ENCODE measurements around the gene SGMS2. TPM values are rescaled to one million over a fixed set of nuclear protein-coding genes. Genes with fewer than 3 reads are reported as not detected.

The SGMS2 gene
- total RNA-seq, 1 donor from 2014 or later, result 1.1 TPM

DNA sequence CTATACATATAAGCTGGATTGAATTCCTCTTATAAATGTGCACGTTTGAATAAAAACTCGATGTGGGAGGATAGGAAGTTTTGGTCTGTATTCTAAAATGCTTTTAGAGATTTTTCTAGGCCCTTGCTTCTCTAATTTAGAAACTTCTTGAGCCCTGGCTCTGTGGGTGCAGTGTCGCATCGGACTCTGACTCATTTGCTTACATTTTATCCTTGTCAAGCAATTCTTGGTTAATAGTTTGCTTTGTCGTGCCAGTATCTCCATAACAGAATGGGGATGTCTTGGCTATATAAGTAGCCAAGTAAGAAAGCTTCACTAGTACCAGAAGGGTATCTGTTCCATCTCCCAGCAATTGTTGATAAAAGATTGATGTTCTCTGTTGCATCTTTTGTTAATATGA, 10.7 kb downstream of the SGMS2 start:
- no peaks in the 10 kb centered on the region for H3K4me1 ChIP-seq
- H3K9me3 ChIP-seq (ENCODE audit: low read depth), result no peaks in the 10 kb centered on the region
- Mint-ChIP-seq H3K36me3 (peaks cover 2% of the 10 kb centered on the region), H3K4me1 (no peaks in the 10 kb centered on the region), H3K9me3 (peaks cover 2% of the 10 kb centered on the region), H3K27me3 (ENCODE audit: insufficient read depth, low read depth) (no peaks in the 10 kb centered on the region), H3K27ac (no peak overlapping the region), H3K4me3 (no peak overlapping the region)
- H4K20me1 ChIP-seq (ENCODE audit: low read depth), result no peaks in the 10 kb centered on the region
- H3K27me3 ChIP-seq, result no peaks in the 10 kb centered on the region
- no peaks in the 10 kb centered on the region for H3K79me2 ChIP-seq (ENCODE audit: low read depth)
- no peak overlapping the region for H2AFZ ChIP-seq (replicated peaks)
- H3K4me3 ChIP-seq, result no peak overlapping the region
- TF ChIP-seq EZH2phosphoT487 (IDR thresholded peaks at IDR 0.05) (no peak), EZH2 (IDR thresholded peaks at IDR 0.05) (no peak)
- TF ChIP-seq, protein P1, sequence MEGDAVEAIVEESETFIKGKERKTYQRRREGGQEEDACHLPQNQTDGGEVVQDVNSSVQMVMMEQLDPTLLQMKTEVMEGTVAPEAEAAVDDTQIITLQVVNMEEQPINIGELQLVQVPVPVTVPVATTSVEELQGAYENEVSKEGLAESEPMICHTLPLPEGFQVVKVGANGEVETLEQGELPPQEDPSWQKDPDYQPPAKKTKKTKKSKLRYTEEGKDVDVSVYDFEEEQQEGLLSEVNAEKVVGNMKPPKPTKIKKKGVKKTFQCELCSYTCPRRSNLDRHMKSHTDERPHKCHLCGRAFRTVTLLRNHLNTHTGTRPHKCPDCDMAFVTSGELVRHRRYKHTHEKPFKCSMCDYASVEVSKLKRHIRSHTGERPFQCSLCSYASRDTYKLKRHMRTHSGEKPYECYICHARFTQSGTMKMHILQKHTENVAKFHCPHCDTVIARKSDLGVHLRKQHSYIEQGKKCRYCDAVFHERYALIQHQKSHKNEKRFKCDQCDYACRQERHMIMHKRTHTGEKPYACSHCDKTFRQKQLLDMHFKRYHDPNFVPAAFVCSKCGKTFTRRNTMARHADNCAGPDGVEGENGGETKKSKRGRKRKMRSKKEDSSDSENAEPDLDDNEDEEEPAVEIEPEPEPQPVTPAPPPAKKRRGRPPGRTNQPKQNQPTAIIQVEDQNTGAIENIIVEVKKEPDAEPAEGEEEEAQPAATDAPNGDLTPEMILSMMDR (IDR thresholded peaks at IDR 0.05), result no peak
- no peak for DNase-seq (ENCODE audit: low spot score)
- H3K36me3 ChIP-seq, result no peaks in the 10 kb centered on the region
- no peak overlapping the region for H3K27ac ChIP-seq
- no peaks in the 10 kb centered on the region for H3F3A ChIP-seq (ENCODE audit: low read depth)
- H3K4me2 ChIP-seq, result no peak overlapping the region
- no peak overlapping the region for H3K9ac ChIP-seq

DNA sequence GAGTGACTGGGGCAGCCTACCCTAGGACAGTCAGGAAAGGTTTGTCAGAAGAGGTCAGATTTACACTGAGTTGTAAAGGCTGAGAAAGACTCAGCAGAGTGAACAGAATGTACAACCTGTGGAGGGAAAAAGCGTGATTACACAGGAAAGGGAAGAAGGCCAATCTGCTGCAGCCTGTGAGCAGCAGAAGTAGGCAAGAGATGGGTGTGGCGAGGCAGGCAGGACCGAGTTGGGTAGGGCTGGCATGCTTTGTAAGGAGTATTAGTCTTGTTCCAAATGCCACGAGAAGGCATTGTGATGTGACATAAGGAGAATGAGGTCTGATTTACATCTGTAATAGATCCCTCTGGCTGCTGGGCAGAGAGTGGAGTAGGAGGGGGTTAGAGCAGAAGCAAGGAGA, 12.6 kb downstream of the SGMS2 start:
- Histone ChIP-seq H3K27ac (no peak overlapping the region), H3K4me2 (no peak overlapping the region), H3K27me3 (no peaks in the 10 kb centered on the region), H3F3A (ENCODE audit: low read depth) (no peaks in the 10 kb centered on the region), H3K36me3 (no peaks in the 10 kb centered on the region), H3K79me2 (ENCODE audit: low read depth) (no peaks in the 10 kb centered on the region), H2AFZ (replicated peaks) (no peak overlapping the region), H3K4me1 (no peaks in the 10 kb centered on the region), H3K9ac (no peak overlapping the region), H3K4me3 (no peak overlapping the region), H4K20me1 (ENCODE audit: low read depth) (no peaks in the 10 kb centered on the region), H3K9me3 (ENCODE audit: low read depth) (no peaks in the 10 kb centered on the region)
- H3K9me3 Mint-ChIP-seq, result peaks cover 2% of the 10 kb centered on the region
- H3K36me3 Mint-ChIP-seq, result peaks cover 2% of the 10 kb centered on the region
- TF ChIP-seq, protein P1 (IDR thresholded peaks at IDR 0.05), result no peak
- no peak for TF ChIP-seq EZH2 (IDR thresholded peaks at IDR 0.05)
- TF ChIP-seq EZH2phosphoT487 (IDR thresholded peaks at IDR 0.05), result no peak
- H3K4me3 Mint-ChIP-seq, result no peak overlapping the region
- no peaks in the 10 kb centered on the region for H3K4me1 Mint-ChIP-seq
- H3K27ac Mint-ChIP-seq, result no peak overlapping the region
- DNase-seq (ENCODE audit: low spot score), result no peak
- no peaks in the 10 kb centered on the region for H3K27me3 Mint-ChIP-seq (ENCODE audit: insufficient read depth, low read depth)

DNA sequence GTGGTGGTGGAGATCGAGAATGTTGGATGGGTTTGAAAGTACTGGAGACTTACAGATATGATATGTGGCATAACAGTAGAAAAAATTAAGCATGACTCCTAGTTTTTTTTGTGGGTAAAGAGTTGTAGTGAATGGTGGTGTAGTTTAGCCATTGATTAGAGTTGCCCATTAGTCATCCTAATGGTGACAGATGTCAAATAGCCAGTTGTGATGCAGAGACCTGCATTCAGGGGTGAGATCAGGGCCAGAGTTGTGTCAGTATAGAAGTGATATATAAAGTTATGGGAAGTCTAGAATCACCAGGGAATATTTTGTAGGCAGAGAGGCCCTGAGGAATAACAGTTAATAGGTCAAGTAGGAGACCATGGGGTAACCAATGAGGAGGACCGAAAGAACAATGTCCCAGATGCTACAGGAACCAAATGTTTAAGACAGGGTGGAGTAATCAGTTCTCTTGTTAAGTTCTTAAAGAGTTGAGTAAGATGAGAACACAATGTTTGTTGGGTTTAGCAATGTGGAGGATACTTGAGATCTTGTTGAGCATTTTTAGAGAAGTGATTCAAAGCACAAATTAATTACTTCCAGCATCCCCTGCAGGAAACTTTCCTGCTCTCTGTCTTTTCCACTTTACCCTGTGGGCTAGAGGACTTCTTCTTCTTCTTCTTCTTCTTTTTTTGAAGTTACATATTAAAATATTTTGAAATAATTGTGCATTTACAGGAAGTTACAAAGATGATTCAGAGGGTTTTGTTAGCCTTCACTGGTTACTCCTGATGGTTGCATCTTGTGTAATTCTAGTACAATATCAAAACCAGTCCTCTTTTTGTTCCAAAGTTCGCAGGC, 13.3 kb downstream of the SGMS2 start:
- no peak overlapping the region for H3K4me3 Mint-ChIP-seq
- no peaks in the 10 kb centered on the region for H3K27me3 Mint-ChIP-seq (ENCODE audit: insufficient read depth, low read depth)
- Histone ChIP-seq H4K20me1 (ENCODE audit: low read depth) (no peaks in the 10 kb centered on the region), H3K27me3 (no peaks in the 10 kb centered on the region), H3K4me2 (no peak overlapping the region), H3K9me3 (ENCODE audit: low read depth) (no peaks in the 10 kb centered on the region), H3K36me3 (no peaks in the 10 kb centered on the region), H3K4me1 (no peaks in the 10 kb centered on the region), H3K4me3 (no peak overlapping the region), H3F3A (ENCODE audit: low read depth) (no peaks in the 10 kb centered on the region), H2AFZ (replicated peaks) (no peak overlapping the region), H3K79me2 (ENCODE audit: low read depth) (no peaks in the 10 kb centered on the region), H3K9ac (no peak overlapping the region), H3K27ac (no peak overlapping the region)
- H3K9me3 Mint-ChIP-seq, result peaks cover 2% of the 10 kb centered on the region
- no peak overlapping the region for H3K27ac Mint-ChIP-seq
- TF ChIP-seq, protein P1 (IDR thresholded peaks at IDR 0.05), result no peak
- H3K4me1 Mint-ChIP-seq, result no peaks in the 10 kb centered on the region
- H3K36me3 Mint-ChIP-seq, result peaks cover 2% of the 10 kb centered on the region
- DNase-seq (ENCODE audit: low spot score), result no peak

All from neural progenitor cell (in vitro differentiated cells).